IMR-90 (cell line): ENCODE measurements around the gene TMCC3. TPM values are rescaled to one million over a fixed set of nuclear protein-coding genes. Genes with fewer than 3 reads are reported as not detected.

Source experiments
- ATAC-seq: fragments of 200-7000 bp; cut with Tn5 transposase; 2 replicates; pipeline ENCODE4 v1.9.1; 2020; ENCODE audit warnings: low read depth, mild to moderate bottlenecking, moderate library complexity
- BruUV-seq: library from RNA; stranded (reverse); fragments of 400-500 nt; replicated peaks from 2 replicates; lab custom pipeline; 2021; lab: Mats Ljungman, UMichigan
- CTCF ChIA-PET: fragments of 300-600 bp; formaldehyde crosslinking; extraction: SDS; loops from one replicate; lab custom pipeline; 2021; ENCODE audit warnings: antibody characterized with exemption; lab: Yijun Ruan, JAX
- POLR2A ChIA-PET: fragments of 300-600 bp; sonication (Branson Sonifier 250); formaldehyde crosslinking; loops from one replicate; lab custom pipeline; 2022; ENCODE audit warnings: antibody characterized with exemption; ENCODE audit not compliant: unreplicated experiment; lab: Charles Lee
- DNase-seq: peaks from one replicate; pipeline ENCODE4 v3.0.0; 2013
- H2AFZ ChIP-seq: replicated peaks from 2 replicates; pipeline ENCODE3; 2013; ENCODE audit warnings: low read length, mild to moderate bottlenecking; ENCODE audit not compliant: poor library complexity
- H2AK5ac ChIP-seq: 2 replicates; pipeline ENCODE4 v1.6.1; 2013; ENCODE audit warnings: low read depth, low read length, inconsistent platforms
- H2AK9ac ChIP-seq: replicated peaks from 2 replicates; pipeline ENCODE3; 2013; ENCODE audit warnings: mild to moderate bottlenecking, low read depth, low read length, moderate library complexity; ENCODE audit not compliant: poor library complexity
- H2BK120ac ChIP-seq: 2 replicates; pipeline ENCODE4 v1.6.1; 2013; ENCODE audit warnings: low read depth, low read length, inconsistent platforms
- H2BK15ac ChIP-seq: 3 replicates; pipeline ENCODE4 v1.6.1; 2013; ENCODE audit warnings: low read depth, low read length, inconsistent platforms
- H2BK20ac ChIP-seq: 2 replicates; pipeline ENCODE4 v1.6.1; 2013; ENCODE audit warnings: low read depth, mild to moderate bottlenecking, inconsistent platforms, low read length, moderate library complexity
- H2BK5ac ChIP-seq: 2 replicates; pipeline ENCODE4 v1.6.1; 2013; ENCODE audit warnings: mild to moderate bottlenecking, low read depth, low read length, inconsistent platforms; ENCODE audit not compliant: poor library complexity, severe bottlenecking
- H3K14ac ChIP-seq: replicated peaks from 2 replicates; pipeline ENCODE4 v1.6.1; 2013; ENCODE audit warnings: low read depth, low read length, inconsistent platforms
- H3K18ac ChIP-seq: 2 replicates; pipeline ENCODE4 v1.6.1; 2013; ENCODE audit warnings: low read depth, low read length, control low read depth
- H3K23ac ChIP-seq: 2 replicates; pipeline ENCODE4 v1.6.1; 2013; ENCODE audit warnings: low read depth, low read length, inconsistent platforms
- H3K27ac ChIP-seq: 2 replicates; pipeline ENCODE4 v1.5.1; 2013; ENCODE audit warnings: mild to moderate bottlenecking, control low read depth, low read length; ENCODE audit not compliant: insufficient read depth
- H3K27me3 ChIP-seq: 2 replicates; pipeline ENCODE4 v1.6.1; 2013; ENCODE audit warnings: low read length; ENCODE audit not compliant: control insufficient read depth, insufficient read depth
- H3K36me3 ChIP-seq: 2 replicates; pipeline ENCODE4 v1.6.1; 2013; ENCODE audit warnings: low read length, mixed read lengths; ENCODE audit not compliant: control insufficient read depth, insufficient read depth
- H3K4ac ChIP-seq: 2 replicates; pipeline ENCODE4 v1.6.1; 2013; ENCODE audit warnings: low read depth, low read length, inconsistent platforms
- H3K4me1 ChIP-seq: 2 replicates; pipeline ENCODE4 v1.6.1; 2013; ENCODE audit warnings: low read length, mixed read lengths; ENCODE audit not compliant: control insufficient read depth, insufficient read depth
- H3K4me2 ChIP-seq: 2 replicates; pipeline ENCODE4 v1.6.1; 2013; ENCODE audit warnings: low read depth, mild to moderate bottlenecking, control low read depth, low read length, moderate library complexity
- H3K4me3 ChIP-seq: 2 replicates; pipeline ENCODE4 v1.5.1; 2013; ENCODE audit warnings: low read depth, mild to moderate bottlenecking, control low read depth, low read length, moderate library complexity; ENCODE audit not compliant: insufficient read depth
- H3K56ac ChIP-seq: 2 replicates; pipeline ENCODE4 v1.6.1; 2013; ENCODE audit warnings: low read length, inconsistent platforms; ENCODE audit not compliant: insufficient read depth; ENCODE audit errors: extremely low read depth
- H3K79me1 ChIP-seq, 2 experiments: 2 replicates each; pipeline ENCODE4 v1.6.1; 2013; ENCODE audit warnings: low read length in 2 of 2, inconsistent platforms in 1 of 2, low read depth in 1 of 2
- H3K9ac ChIP-seq: 2 replicates; pipeline ENCODE4 v1.6.1; 2013; ENCODE audit warnings: low read depth, low read length, control low read depth
- H3K9me1 ChIP-seq: 2 replicates; pipeline ENCODE4 v1.6.1; 2013; ENCODE audit warnings: low read length, inconsistent platforms; ENCODE audit not compliant: insufficient read depth
- H3K9me3 ChIP-seq: 2 replicates; pipeline ENCODE4 v1.6.1; 2013; ENCODE audit warnings: low read length; ENCODE audit not compliant: control insufficient read depth, insufficient read depth
- H4K20me1 ChIP-seq: 2 replicates; pipeline ENCODE4 v1.6.1; 2013; ENCODE audit warnings: low read length, inconsistent platforms; ENCODE audit not compliant: insufficient read depth
- H4K5ac ChIP-seq: 2 replicates; pipeline ENCODE4 v1.6.1; 2013; ENCODE audit warnings: mild to moderate bottlenecking, low read depth, low read length, control low read depth
- H4K8ac ChIP-seq, 2 experiments: 2 replicates each; pipeline ENCODE4 v1.6.1; 2013; ENCODE audit warnings: low read depth in 2 of 2, low read length in 2 of 2, control low read depth in 1 of 2, inconsistent platforms in 1 of 2
- H4K91ac ChIP-seq: 2 replicates; pipeline ENCODE4 v1.6.1; 2013; ENCODE audit warnings: low read depth, low read length, inconsistent platforms; ENCODE audit not compliant: insufficient read depth
- BHLHE40 ChIP-seq: fragments of 150-350 bp; IDR thresholded peaks from 2 replicates; pipeline ENCODE4 v1.6.1; 2016; ENCODE audit warnings: mild to moderate bottlenecking, low read depth, low read length
- CEBPB ChIP-seq: IDR thresholded peaks from 2 replicates; pipeline ENCODE4 v1.6.1; 2012; ENCODE audit warnings: low read depth, low read length, improper control_type of control experiment
- CHD1 ChIP-seq: IDR thresholded peaks from 2 replicates; pipeline ENCODE4 v1.6.1; 2012; ENCODE audit warnings: low read depth, low read length, improper control_type of control experiment
- FOS ChIP-seq: fragments of 150-350 bp; IDR thresholded peaks from 2 replicates; pipeline ENCODE4 v1.6.1; 2016; ENCODE audit warnings: low read depth, low read length
- MAFK ChIP-seq: IDR thresholded peaks from 2 replicates; pipeline ENCODE4 v1.6.1; 2012; ENCODE audit warnings: low read depth, low read length, improper control_type of control experiment
- MAZ ChIP-seq: IDR thresholded peaks from 2 replicates; pipeline ENCODE4 v1.6.1; 2012; ENCODE audit warnings: low read depth, mild to moderate bottlenecking, low read length, improper control_type of control experiment, moderate library complexity, borderline replicate concordance
- MXI1 ChIP-seq: IDR thresholded peaks from 2 replicates; pipeline ENCODE4 v1.6.1; 2012; ENCODE audit warnings: low read depth, mild to moderate bottlenecking, low read length, moderate library complexity, borderline replicate concordance
- NFE2L2 ChIP-seq: fragments of 150-350 bp; IDR thresholded peaks from 2 replicates; pipeline ENCODE4 v1.6.1; 2016; ENCODE audit warnings: low read depth, mild to moderate bottlenecking, low read length
- POLR2A ChIP-seq: IDR thresholded peaks from 2 replicates; pipeline ENCODE4 v1.6.1; 2012; ENCODE audit warnings: mild to moderate bottlenecking, low read depth, low read length
- RAD21 ChIP-seq: IDR thresholded peaks from 2 replicates; pipeline ENCODE4 v1.6.1; 2012; ENCODE audit warnings: low read length, improper control_type of control experiment
- RCOR1 ChIP-seq: IDR thresholded peaks from 2 replicates; pipeline ENCODE4 v1.6.1; 2012; ENCODE audit warnings: mild to moderate bottlenecking, low read length, improper control_type of control experiment; ENCODE audit not compliant: insufficient replicate concordance
- WGBS, 2 experiments: methylation state at CpG; one replicate each; pipeline versions ENCODE4 v1.1.5 to v1.1.7; 2013; ENCODE audit warnings: missing lambda C conversion rate in 2 of 2; ENCODE audit not compliant: insufficient read length in 1 of 2; ENCODE audit errors: extremely low coverage in 2 of 2; 5-methylcytosine and 5-hydroxymethylcytosine counted together
- dilution Hi-C: fragments of 300-500 bp; cut with HindIII; formaldehyde crosslinking; loops from one replicate; pipeline ENCODE4 v1.14.3; 2018; ENCODE audit warnings: low sequenced_read_pairs; ENCODE audit not compliant: unreplicated experiment
- in situ Hi-C: fragments of 300-500 bp; cut with MboI; formaldehyde crosslinking; loops from 3 replicates; pipeline ENCODE4 v1.14.3; 2019; ENCODE audit warnings: low sequenced_read_pairs, inconsistent platforms, mixed read lengths
- intact Hi-C: fragments of 100-400 bp; cut with micrococcal nuclease; formaldehyde crosslinking; loops from 2 replicates; pipeline ENCODE4 v1.10.0; 2022
- polyA plus RNA-seq, 3 experiments: library from polyadenylated mRNA; depleted of rRNA; stranded (reverse); fragments of >200 nt; gene quantifications; 2 replicates each; pipeline ENCODE4 v1.2.3, GENCODE V29; 2012; ENCODE audit warnings: low replicate concordance in 1 of 3
- total RNA-seq: library from RNA; depleted of rRNA; stranded (reverse); fragments of >200 nt; gene quantifications from 2 replicates; pipeline ENCODE4 v1.2.3, GENCODE V29; 2012
- TF ChIP-seq, protein P1 (sequence below): fragments of 150-350 bp; IDR thresholded peaks from 2 replicates; pipeline ENCODE4 v1.6.1; 2017; ENCODE audit warnings: mild to moderate bottlenecking, antibody characterized with exemption, low read length, low read depth
- TF ChIP-seq, protein P2 (sequence below): conservative IDR thresholded peaks from 2 replicates; pipeline ENCODE4 v1.5.1; 2012; ENCODE audit warnings: mild to moderate bottlenecking, low read depth, low read length, improper control_type of control experiment
- TF ChIP-seq, protein P3 (sequence below): fragments of 150-350 bp; IDR thresholded peaks from 2 replicates; pipeline ENCODE4 v1.6.1; 2016; ENCODE audit warnings: low read depth, mild to moderate bottlenecking, low read length, moderate library complexity, borderline replicate concordance

TMCC3 gene
- total and polyA plus RNA-seq, 2 of the 4 experiments (the other 2 are of a cell fraction) = 0.14 to 0.36 TPM

DNA sequence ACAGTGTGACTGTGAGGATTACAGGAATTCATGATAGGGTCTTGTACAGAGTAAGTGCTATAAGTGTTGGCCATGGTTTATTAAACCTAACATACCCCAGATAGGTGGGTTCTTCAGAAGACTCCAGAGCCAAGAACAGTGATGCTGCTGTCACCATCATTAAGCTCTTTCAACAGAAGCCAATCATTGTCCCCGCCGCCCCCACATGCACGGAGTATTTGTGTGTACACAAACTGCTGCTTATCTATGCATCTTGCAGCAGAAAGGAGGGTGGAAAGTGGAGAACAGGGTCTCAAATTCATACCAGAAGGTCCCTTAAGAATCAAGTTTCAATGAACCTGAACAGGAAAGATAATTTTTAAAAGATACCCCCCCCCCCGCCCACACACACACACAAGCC is 51.2 kb downstream of the TMCC3 start:
- H4K5ac ChIP-seq = no peak overlapping the region
- H3K4me1 ChIP-seq = no peaks in the 10 kb centered on the region
- POLR2A ChIA-PET = no interaction called here
- no peaks in the 10 kb centered on the region for H4K20me1 ChIP-seq
- H3K4ac ChIP-seq = no peak overlapping the region
- CTCF ChIA-PET = no interaction called here
- BruUV-seq = no TSS peak
- H3K18ac ChIP-seq = no peak overlapping the region
- ATAC-seq = no peak
- intact Hi-C loops (no loop called here), in situ Hi-C loops (no loop called here), dilution Hi-C loops (no loop called here)
- H3K27ac ChIP-seq = no peak overlapping the region
- no peak overlapping the region for H2BK5ac ChIP-seq
- H4K91ac ChIP-seq = no peak overlapping the region
- H2AK5ac ChIP-seq = no peak overlapping the region
- H4K8ac ChIP-seq = no peak overlapping the region
- no peak overlapping the region for H3K4me3 ChIP-seq
- WGBS, 2 experiments = no CpG with 5 or more reads among the region's 4 CpGs
- H3K14ac ChIP-seq = no peak overlapping the region
- H2AFZ ChIP-seq = no peak overlapping the region
- DNase-seq = no peak
- H2AK9ac ChIP-seq = no peak overlapping the region
- H3K27me3 ChIP-seq = peaks cover 7% of the 10 kb centered on the region
- no peak overlapping the region for H2BK15ac ChIP-seq
- no peaks in the 10 kb centered on the region for H3K9me1 ChIP-seq
- H3K79me1 ChIP-seq = no peaks in the 10 kb centered on the region
- H3K9me3 ChIP-seq = no peaks in the 10 kb centered on the region
- H2BK120ac ChIP-seq = no peak overlapping the region
- H3K23ac ChIP-seq = no peak overlapping the region
- no peak overlapping the region for H3K9ac ChIP-seq
- H3K4me2 ChIP-seq = no peak overlapping the region
- H3K56ac ChIP-seq = no peak overlapping the region
- no peak overlapping the region for H2BK20ac ChIP-seq
- no peaks in the 10 kb centered on the region for H3K36me3 ChIP-seq
- TF ChIP-seq BHLHE40 = no peak
- TF ChIP-seq RAD21 = no peak
- TF ChIP-seq FOS = no peak
- no peak for TF ChIP-seq NFE2L2
- no peak for TF ChIP-seq MAFK
- TF ChIP-seq, protein P1, sequence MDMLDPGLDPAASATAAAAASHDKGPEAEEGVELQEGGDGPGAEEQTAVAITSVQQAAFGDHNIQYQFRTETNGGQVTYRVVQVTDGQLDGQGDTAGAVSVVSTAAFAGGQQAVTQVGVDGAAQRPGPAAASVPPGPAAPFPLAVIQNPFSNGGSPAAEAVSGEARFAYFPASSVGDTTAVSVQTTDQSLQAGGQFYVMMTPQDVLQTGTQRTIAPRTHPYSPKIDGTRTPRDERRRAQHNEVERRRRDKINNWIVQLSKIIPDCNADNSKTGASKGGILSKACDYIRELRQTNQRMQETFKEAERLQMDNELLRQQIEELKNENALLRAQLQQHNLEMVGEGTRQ = no peak
- TF ChIP-seq MAZ = no peak
- TF ChIP-seq, protein P2, sequence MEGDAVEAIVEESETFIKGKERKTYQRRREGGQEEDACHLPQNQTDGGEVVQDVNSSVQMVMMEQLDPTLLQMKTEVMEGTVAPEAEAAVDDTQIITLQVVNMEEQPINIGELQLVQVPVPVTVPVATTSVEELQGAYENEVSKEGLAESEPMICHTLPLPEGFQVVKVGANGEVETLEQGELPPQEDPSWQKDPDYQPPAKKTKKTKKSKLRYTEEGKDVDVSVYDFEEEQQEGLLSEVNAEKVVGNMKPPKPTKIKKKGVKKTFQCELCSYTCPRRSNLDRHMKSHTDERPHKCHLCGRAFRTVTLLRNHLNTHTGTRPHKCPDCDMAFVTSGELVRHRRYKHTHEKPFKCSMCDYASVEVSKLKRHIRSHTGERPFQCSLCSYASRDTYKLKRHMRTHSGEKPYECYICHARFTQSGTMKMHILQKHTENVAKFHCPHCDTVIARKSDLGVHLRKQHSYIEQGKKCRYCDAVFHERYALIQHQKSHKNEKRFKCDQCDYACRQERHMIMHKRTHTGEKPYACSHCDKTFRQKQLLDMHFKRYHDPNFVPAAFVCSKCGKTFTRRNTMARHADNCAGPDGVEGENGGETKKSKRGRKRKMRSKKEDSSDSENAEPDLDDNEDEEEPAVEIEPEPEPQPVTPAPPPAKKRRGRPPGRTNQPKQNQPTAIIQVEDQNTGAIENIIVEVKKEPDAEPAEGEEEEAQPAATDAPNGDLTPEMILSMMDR = no peak
- TF ChIP-seq CHD1 = no peak
- TF ChIP-seq, protein P3, sequence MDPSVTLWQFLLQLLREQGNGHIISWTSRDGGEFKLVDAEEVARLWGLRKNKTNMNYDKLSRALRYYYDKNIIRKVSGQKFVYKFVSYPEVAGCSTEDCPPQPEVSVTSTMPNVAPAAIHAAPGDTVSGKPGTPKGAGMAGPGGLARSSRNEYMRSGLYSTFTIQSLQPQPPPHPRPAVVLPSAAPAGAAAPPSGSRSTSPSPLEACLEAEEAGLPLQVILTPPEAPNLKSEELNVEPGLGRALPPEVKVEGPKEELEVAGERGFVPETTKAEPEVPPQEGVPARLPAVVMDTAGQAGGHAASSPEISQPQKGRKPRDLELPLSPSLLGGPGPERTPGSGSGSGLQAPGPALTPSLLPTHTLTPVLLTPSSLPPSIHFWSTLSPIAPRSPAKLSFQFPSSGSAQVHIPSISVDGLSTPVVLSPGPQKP = no peak
- TF ChIP-seq CEBPB = no peak
- TF ChIP-seq POLR2A = no peak
- TF ChIP-seq MXI1 = no peak
- no peak for TF ChIP-seq RCOR1
